ENCODE measurements around the gene NNAT.

The NNAT gene

DNA sequence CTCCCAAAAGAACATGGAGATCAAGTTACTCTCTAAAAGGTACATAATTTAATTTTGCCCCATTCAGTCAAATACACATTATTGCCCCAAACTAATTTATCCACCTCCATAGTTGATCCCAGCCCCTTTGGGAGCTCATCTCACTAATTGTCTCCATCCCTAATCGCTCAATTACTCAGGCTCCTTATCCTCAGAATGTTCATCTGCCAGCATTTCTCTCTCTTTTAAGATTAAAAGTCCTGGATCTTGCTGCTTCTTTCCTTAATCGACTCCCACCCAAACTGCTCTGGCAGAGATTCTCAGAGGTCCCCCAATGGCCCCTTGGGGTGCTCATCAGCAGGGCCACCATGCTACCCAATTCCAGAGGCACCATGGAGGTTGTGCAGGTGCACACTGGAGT is 18.4 kb upstream of the NNAT start:
- DNase-seq (ENCODE audit: low read depth, low spot score): no peak

DNA sequence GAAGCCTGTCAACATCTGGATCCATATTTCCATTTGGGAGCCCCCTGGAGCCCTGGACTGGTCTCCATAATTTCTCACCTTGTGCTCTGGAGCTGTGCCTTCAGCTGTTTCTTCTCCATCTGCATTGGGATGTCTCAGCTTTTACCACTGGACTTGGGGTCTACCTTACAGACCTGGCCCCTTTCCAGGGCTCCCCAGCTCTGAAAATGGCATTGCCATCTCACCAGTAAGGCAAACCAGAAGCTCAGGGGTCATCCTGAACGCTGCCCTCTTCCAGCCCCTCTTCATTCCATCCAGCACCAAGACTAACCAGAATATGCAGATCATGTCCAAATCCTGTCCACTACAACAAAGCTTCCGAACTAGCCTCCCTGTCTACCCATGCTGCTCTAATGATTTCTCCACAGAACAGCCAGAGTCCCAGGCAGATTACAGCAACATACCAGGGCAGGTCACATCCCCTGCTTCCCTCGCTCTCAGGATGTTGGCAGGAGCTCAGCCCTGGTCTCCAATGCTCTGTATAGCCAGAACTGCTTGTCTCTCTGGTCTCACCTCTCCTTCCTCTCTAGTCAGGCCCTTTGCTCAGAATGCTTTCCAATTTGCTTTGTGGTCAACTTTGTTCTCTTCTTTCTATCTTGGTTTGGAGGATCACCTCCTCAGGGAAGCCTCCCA is 17.7 kb upstream of the NNAT start:
- DNase-seq (ENCODE audit: low read depth, low spot score): no peak

DNA sequence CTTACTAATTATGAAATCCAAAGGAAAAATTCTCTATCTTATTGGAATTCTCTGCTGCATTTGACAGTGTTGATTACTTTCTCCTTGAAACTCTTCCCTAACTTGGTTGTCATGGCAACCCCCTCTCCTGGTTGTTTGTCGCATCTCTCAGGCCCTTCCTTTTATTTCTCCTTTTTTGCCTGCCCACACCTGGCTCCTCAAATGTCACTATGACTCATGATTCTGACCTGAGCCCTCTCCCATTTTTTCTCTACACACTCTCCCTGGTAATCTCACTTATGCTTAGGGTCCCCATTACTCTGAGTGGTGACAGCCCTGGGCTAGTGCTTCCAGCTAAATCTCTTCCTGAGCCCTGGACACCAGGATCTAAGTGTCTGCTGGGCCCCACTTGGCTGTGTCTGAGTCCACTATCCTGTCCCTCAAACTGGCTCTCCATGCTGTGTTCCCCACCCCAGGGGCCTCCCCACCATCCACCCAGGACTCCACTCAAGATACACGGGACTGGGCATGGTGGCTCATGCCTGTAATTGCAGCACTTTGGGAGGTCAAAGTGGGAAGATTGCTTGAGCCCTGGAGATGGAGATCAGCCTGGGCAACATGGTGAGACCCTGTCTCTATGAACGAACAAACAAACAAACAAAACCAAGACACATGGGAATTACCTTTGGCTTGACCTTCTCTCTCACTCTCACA is 16.5 kb upstream of the NNAT start:
- DNase-seq (ENCODE audit: low read depth, low spot score): no peak

DNA sequence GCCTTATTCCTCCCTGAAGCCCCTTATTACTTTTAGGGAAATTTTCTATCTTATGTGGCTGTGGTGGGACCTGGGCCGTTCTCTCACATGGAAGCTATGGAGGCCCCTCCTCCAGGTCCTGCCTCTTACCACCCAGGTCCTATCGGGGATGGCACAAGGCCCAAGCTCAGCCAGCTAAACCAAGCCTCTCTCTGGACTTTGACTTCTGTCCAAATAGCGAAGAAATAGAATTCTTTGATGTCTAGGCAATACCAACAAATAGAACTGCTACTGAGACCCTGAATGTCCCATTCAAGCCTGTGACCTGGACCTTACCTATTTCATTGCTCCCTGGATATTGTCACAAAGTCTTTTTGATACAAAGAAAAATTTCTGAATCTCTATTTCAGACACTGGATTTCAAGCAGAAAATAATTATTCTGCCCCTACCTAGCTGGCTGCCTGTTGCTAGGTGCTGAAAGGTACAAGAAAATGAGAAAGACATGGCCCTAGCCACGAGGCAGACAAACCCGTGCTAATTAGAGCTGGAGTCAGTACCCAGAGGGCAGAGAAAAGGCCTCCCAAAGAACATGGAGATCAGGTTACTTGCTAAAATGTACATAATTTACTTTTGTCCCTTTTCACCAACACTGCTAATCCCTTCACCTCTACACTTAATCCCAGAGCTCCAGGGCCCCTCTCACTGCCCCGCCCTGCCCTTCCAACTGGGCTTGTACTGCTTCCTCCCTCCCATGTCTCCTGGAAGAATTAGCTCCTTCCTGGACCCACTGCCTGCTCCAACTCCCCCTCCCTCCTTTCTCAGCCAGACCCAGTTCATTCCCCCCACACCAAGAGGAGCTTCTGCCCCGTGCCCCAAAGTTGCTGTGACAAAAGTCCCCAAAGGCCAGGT is 15.5 kb upstream of the NNAT start:
- DNase-seq (ENCODE audit: low read depth, low spot score): no peak

DNA sequence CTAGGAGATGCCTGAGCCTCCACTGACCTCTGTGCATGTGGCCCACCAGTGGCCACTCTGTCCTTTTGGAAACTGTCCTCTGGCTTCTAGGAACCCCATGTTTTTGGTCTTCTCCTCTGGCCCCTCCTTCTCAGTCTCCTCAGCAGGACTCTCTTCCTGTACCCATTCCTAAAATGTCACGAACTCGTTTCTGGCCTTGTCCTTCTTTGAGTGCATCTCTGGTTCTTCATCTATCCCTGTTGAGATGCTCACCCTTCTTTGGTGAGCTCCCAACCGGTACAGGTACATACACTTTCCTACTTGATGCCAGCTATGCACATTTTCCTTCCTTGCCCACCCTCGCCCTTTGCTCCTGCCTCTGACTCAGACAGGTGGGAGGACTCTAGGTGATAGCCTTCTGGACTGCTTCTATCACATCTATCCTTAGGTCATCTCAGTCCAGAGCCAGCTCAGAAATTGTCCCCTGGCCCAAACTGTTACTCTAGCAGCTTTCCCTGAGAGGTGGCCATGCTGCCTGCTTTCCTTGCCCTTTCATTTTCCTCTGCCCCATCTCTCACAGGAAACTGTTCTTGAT is 14.8 kb upstream of the NNAT start:
- no peak for DNase-seq (ENCODE audit: low read depth, low spot score)

DNA sequence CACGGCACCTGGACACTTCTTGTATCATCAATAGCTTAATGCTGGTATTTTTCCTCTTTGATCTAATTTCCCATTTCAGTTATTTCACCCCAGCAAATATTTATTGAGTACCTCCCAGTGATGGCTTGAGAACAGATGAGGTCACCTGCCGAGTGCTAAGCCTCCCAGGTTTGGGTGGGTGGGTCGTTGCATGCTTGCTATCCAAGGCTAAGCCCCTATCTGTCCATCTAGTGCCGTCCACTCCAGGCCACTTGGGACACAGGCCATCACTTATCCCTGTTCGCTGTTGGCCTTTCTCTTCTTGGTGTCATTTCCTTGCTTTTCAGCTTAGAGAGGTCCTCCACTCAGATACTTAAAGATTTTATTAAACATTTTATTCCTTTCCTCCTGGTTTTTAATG is 10.8 kb upstream of the NNAT start:
- no peak for DNase-seq (ENCODE audit: low read depth, low spot score)

DNA sequence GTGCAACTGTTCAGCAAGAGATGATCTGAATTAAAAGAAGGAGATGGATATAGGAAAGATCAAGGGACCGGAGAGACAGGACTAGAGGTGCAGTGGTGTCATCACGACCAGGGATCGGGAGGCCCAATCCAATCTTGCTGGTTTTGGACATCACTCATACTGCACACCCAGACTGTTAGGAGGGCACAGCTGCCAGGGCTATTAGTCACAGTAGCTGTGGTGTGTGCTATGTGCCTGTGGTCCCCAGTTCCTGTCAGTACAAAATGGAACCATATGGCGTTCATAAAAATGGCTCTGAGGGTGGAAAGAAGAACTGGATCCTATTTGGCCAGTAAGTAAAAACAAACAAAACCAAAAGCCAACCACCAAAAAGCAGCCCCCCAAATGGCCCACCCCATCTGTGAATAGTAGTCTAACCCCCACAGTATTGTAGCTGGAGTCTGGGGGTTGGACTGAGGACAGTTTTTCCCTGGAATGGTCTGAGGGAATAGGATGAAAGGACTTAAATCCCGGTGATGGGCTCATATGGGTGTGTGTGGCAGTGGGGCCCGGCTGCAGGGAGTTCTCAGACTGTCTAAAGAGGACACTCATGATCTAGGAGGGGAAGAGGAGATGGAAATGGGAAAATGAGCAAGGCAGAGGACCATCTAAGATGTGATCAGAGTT is 9.3 kb upstream of the NNAT start:
- DNase-seq (ENCODE audit: low read depth, low spot score): peak; percentile 70

DNA sequence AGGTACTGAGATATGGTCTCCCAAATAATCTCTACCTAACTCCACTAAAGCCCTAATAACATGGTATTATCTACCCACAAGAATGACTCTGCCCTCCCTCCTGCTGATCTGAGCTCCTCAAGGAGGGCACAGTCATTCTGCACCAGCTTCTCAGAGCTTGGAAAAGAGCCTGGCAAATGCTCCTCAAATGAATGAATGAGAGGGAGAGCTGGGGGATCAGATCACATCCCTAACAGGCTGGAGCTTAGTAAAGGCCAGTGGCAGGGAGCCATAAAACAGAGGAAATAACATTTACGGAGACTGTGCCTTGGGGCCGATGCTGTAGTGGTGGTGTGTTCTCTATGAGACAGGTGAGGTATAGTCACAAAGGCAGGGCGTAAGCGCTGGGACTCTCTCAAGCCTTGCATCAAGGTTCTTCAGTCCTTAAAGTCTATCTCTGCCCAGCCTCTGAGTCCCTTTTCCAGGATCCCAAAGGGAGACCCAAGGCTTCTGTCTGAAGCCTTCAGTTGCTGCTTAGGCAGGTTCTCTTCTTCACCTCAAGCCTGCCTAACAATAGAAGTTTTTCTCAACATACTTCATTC is 7.2 kb upstream of the NNAT start:
- no peak for DNase-seq (ENCODE audit: low read depth, low spot score)

DNA sequence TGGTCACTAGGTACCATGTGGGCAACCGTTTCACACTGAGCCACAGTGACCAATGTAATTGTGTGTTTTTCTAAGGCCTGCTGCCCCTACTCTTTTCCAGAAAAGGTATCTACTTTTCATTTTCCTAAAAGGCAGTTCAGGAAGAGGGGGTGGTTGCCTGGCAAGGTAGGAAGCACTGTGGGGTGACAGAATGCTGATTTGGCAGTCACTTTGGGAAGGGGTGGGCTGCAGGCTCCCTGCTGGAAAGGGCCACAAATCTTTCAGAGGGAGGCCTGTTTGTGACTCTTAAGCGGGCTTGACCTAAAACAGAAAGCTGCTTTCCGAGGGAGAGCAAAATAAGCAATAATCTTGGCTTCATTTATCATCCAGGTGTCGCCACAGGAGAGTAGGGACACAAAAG is 5.2 kb upstream of the NNAT start:
- no peak for DNase-seq (ENCODE audit: low read depth, low spot score)

DNA sequence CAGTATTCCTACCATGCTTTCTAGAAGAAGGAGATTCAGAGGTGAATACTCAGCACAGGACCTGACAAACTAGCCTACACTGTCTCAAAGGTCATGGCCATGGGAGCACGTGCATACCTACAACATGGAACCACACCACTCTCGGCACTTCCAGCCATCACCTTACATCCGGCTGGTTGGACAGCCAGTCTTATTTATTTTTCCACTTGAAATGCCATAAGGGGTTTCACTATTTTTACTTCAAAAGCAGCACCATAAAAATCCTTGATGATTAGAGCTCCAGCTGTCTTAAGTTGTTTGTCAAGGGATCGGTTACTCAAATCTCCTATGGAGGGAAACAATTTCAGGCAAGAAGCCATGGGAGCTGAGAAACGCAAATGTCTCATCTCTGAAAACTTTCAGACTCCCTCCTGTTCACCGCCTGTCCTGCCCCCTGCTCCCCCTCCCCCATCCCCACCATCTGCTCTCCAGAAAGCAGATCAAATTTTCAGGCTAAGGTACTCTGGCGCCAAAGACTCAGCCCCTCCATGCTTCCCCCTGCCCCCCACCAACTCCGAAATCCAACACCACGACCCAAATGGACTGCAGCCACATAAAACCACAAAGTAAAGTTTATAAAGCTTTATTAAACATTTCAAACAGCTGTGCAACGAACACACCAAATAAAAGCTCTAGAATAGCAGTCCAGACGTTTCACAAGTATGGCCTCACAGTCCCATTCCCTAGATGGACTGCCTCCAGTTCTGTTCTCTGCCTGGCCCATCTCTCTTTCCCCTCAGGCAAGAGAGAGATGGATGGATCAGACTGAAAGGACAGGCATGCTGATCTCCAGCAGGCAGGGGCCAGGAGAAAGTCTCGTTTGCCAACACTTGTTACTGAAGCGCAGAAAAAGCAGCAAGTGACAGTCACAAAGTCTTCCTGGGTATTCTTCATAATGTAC is 4.0 kb upstream of the NNAT start:
- DNase-seq (ENCODE audit: low read depth, low spot score): no peak

DNA sequence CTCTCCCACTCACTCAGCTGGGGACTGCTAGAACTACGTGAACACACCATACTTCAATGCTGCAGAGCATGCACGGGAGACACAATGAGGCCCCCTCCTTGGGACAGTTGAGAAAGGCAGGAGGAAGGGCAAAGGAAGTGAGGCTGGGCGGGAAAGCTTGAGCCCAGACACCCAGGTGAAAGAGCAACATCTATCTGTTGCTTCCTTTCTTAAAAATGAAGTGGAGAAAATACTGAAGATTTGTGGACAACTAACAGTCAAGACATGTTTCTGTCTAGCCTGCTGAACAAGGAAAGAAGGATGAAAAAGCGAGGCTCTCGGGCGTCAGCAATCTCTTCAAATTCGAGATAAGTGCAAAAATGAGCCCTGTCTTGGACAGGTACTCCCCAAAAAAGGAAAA is 3.0 kb upstream of the NNAT start:
- no peak for DNase-seq (ENCODE audit: low read depth, low spot score)

DNA sequence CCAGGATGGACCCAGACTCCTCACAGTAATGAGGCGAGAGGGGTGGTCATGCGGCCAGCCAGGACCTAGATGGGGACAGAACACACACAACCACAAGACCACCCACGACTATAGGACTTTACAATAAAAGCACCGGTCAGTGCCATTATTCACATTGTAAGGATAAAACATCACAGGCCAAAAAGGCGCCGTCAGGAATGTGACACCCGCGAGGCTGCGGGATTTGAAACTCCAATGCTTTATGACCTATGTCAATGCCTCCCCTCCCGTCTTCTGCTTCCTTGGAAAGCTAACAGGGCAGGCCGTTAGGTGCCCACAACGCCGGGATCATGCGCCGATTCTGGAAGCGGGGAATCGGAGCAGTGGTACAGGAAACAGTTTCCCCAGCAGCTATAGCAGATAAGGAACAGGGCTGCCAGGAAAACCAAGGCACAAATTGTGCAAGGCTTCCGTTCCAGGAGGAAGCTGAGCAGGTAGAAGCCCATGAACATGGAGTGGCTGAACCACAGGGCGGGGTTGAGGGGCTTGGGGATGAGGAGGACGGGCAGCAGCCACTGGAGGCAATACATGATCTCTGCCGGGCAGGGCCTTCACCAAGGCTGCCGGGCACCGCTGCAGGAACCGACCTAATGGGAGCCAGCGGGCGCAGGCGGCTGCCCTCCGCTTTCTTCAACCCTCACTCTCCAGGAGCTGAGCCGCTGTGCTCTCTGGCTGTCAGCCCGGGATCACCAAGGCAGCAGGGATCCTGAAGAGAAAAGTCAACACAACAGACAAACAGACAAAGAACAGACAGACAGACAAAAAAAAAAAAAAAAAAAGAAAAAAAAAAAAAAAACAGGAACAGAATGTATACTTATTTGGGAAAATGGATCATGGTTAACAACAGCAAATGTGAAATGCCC is 2.2 kb upstream of the NNAT start:
- DNase-seq (ENCODE audit: low read depth, low spot score): peak; percentile 54

DNA sequence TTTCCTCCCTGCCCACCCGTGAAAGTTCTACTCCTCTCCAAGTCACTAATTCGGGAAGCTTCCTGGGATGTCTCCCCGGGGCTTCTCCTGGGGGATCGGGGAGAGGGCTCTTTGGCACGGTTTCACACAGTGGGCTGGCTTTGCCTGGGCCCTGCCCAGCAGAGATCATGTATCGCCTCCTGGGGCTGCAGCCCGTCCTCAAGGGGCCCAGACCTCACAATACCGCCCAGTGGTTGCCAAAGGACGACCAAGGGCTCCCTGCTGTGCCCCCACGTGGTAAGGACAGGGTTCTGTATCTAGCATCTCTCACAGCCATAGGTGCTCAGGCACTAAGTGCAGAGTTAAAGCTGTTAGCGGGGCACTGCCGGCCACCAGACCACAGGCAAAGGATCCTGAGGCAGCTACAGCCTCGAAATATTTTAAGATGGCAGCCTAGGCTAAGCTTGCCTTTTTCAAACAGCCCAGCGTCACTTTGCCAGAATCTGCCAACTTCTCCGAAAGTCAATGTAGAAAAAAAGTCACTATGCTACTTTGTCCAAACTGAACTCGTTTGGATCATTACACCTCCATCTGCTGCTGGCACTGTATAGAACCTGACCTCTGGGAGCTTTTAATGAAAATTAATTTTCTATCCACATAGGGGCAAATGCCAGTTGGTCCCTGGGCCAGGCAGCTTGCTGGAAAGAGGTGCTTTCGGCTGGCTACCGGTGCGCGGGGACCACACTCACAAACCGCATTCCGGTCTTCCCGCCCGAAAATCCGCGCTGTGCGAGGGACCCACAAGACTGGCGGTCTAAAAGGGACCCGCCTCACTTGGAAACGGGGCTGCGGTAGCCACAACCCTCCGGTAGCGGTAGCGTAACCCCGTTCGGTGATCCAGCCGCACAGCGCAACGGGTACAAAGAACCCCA is 1.3 kb upstream of the NNAT start:
- DNase-seq (ENCODE audit: low read depth, low spot score): peak; percentile 43

DNA sequence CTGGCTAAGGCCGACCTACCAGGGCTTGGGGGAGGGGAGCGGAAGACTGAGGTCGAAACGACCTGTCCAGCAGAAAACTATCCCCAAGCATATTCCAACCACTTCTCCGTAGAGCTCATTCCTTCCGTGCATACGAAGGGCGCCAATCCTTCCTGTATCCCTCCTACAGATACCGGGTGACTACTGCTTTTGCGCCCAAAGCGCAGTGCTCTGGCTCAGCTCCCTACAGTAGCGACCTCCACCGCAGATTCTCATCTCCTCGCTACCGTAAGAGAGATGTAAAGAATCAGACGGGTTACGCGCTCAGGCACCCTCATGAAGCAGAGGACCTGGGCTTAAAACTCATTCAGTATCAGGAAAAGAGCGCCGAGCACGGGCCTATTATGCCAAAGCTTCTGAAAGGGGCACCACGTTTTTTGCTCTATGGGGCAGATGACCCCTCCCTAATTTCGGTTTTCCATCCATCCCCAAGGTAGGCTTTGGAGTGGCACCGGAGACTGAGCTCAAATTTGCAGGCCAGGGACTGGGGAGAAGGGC is 563 bp upstream of the NNAT start:
- peak; percentile 38 for DNase-seq (ENCODE audit: low read depth, low spot score)

DNA sequence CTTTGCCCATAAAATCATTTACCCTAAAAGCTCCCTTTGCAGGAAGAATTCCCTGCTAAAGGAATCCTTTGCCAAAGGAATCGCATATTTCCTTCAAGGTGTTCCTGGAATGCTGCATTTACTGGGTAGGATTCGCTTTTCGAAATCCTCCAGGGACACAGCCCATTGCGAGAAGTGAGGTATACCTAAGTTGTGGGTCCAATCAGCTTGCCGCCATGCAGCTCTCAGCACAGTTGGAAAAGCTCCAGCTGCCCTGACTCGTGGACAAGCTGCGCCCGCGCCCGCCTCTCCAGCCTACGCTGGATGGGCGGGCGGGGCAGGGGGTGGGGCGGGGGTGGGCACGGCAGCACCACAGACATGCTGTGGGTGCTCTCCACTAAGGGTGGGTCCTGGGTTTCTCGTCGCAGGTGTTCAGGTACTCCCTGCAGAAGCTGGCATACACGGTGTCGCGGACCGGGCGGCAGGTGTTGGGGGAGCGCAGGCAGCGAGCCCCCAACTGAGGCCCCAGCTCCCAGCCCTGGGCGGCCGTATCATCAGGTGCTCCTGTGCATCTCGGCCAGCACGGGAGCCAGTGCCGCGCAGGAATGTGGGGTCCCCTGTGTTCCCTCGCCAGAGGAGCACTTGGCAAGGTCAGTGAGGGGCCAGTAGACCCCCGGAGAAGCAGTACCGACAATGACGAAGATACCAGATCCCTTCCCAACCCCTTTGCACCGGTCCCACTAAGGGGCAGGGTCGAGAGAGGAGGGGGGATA is 1.4 kb downstream of the NNAT start:
- DNase-seq (ENCODE audit: low read depth, low spot score): peak; percentile 79

DNA sequence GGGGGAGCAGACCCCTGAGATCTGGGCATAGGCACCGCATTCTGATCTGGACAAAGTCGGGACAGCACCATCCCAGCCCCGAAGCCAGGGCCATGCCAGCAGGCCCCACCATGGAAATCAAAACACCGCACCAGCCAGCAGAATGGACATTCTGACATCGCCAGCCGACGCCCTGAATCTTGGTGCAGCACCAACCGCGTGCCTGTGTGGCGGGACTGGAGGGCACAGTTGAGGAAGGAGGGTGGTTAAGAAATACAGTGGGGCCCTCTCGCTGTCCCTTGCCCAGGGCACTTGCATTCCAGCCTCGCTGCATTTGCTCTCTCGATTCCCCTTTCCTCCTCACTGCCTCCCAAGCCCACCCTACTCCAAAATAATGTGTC is 2.0 kb downstream of the NNAT start:
- DNase-seq (ENCODE audit: low read depth, low spot score): no peak

Data from astrocyte of the hippocampus (primary cell).